Measurements from ENCODE around the gene OSMR.

DNA sequence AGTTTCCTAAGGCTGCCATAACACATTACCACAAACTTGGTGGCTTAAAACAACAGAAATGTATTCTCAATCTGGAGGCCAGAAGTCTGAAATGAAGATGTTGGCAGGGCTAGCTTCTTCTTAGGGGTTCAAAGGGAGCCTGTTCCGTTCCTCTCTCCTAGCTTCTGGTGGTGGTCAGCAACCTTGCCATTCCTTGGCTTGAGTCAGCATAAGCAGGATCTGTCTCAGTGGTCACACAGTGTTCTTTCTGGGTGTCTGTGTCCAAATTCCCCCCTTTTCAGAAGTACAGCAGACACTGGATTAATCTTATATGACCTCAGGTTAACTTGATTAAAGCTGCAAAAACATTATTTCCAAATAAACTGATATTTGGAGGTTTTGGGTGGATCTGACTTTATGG is 2.1 kb upstream of the OSMR start:
- TF ChIP-seq, protein P1, sequence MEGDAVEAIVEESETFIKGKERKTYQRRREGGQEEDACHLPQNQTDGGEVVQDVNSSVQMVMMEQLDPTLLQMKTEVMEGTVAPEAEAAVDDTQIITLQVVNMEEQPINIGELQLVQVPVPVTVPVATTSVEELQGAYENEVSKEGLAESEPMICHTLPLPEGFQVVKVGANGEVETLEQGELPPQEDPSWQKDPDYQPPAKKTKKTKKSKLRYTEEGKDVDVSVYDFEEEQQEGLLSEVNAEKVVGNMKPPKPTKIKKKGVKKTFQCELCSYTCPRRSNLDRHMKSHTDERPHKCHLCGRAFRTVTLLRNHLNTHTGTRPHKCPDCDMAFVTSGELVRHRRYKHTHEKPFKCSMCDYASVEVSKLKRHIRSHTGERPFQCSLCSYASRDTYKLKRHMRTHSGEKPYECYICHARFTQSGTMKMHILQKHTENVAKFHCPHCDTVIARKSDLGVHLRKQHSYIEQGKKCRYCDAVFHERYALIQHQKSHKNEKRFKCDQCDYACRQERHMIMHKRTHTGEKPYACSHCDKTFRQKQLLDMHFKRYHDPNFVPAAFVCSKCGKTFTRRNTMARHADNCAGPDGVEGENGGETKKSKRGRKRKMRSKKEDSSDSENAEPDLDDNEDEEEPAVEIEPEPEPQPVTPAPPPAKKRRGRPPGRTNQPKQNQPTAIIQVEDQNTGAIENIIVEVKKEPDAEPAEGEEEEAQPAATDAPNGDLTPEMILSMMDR (conservative IDR thresholded peaks at IDR 0.05; ENCODE audit: low read length) = no peak
- TF ChIP-seq EZH2phosphoT487 (IDR thresholded peaks at IDR 0.05; ENCODE audit: borderline replicate concordance) = no peak

Measured in Loucy (cell line).